OCI-LY1 (cell line): ENCODE data around the gene ACTN4.

Source experiments
- CTCF ChIP-seq: fragments of 200-600 bp; sonication (generic), shearing (Covaris generic); IDR thresholded peaks from 2 replicates; pipeline ENCODE4 v1.5.1; 2017; ENCODE audit warnings: mild to moderate bottlenecking, antibody characterized with exemption, low read length, moderate library complexity, mixed read lengths
- EZH2 ChIP-seq: fragments of 200-600 bp; sonication (generic), shearing (Covaris generic); IDR thresholded peaks from 2 replicates; pipeline ENCODE4 v1.8.0; 2017; ENCODE audit warnings: borderline replicate concordance, mixed run types, mild to moderate bottlenecking, antibody characterized with exemption, low read length, moderate library complexity, mixed read lengths

GRCh38 chr19:38713865-38714264 lies 66.4 kb downstream of the ACTN4 start:
- TF ChIP-seq CTCF (no peak), EZH2 (no peak)
